Spleen (tissue), 11 donors: Measurements from ENCODE around the gene OR7G1. TPM values are rescaled to one million over a fixed set of nuclear protein-coding genes. Genes with fewer than 3 reads are reported as not detected.
"Not testable (repeated sequence)": the region's sequence is repeated elsewhere in the genome, so short reads cannot be mapped to it uniquely, and the experiment has no call there.

Experiments used
- DNase-seq: peaks from one replicate; pipeline ENCODE4 v3.0.0-alpha.2; 2020
- H3K27ac ChIP-seq, 8 donors: fragments of 200-600 bp; sonication (generic) in 7 of 8; 1 replicate in 4 of 8; 2 replicates in 4 of 8; pipeline versions ENCODE4 v1.5.0 to v1.8.0; 2016 to 2021; ENCODE audit warnings: inconsistent platforms in 4 of 8, mild to moderate bottlenecking in 4 of 8, moderate library complexity in 1 of 8
- H3K27me3 ChIP-seq, 7 donors: fragments of 200-600 bp; sonication (generic) in 6 of 7; replicated peaks in 1 of 7; 1 replicate in 4 of 7; 2 replicates in 3 of 7; pipeline versions ENCODE4 v1.5.0 to v1.8.0; 2016 to 2021; ENCODE audit warnings: inconsistent platforms in 3 of 7, mild to moderate bottlenecking in 1 of 7
- H3K36me3 ChIP-seq, 6 donors: fragments of 200-600 bp; sonication (generic) in 5 of 6; 1 replicate in 4 of 6; 2 replicates in 2 of 6; pipeline versions ENCODE4 v1.5.0 to v1.8.0; 2016 to 2021; ENCODE audit warnings: inconsistent platforms in 2 of 6
- H3K4me1 ChIP-seq, 6 donors: fragments of 200-600 bp; sonication (generic) in 5 of 6; 1 replicate in 3 of 6; 2 replicates in 3 of 6; pipeline versions ENCODE4 v1.5.0 to v1.8.0; 2016 to 2021; ENCODE audit warnings: inconsistent platforms in 3 of 6
- H3K4me3 ChIP-seq, 8 donors: fragments of 200-600 bp; sonication (generic) in 7 of 8; 1 replicate in 4 of 8; 2 replicates in 4 of 8; pipeline versions ENCODE4 v1.5.0 to v1.8.0; 2016 to 2021; ENCODE audit warnings: inconsistent platforms in 4 of 8, mild to moderate bottlenecking in 4 of 8, moderate library complexity in 2 of 8
- H3K9me3 ChIP-seq, 8 donors: fragments of 200-600 bp; sonication (generic) in 7 of 8; 1 replicate in 4 of 8; 2 replicates in 4 of 8; pipeline versions ENCODE4 v1.5.0 to v1.8.0; 2016 to 2021; ENCODE audit warnings: inconsistent platforms in 4 of 8
- POLR2A ChIP-seq, 3 donors: fragments of 450-650 bp; IDR thresholded peaks; one replicate each; pipeline ENCODE4 v1.5.1; 2017; ENCODE audit warnings: antibody characterized with exemption in 3 of 3, mild to moderate bottlenecking in 1 of 3
- POLR2AphosphoS5 ChIP-seq, 3 donors: sonication (generic); formaldehyde crosslinking; IDR thresholded peaks; one replicate each; pipeline ENCODE4 v1.5.1; 2017; ENCODE audit warnings: antibody characterized with exemption in 3 of 3
- WGBS, 5 donors: extraction: QIAGEN DNeasy Blood & Tissue Kit in 3 of 5; methylation state at CpG; one replicate each; pipeline versions ENCODE4 v1.1.5 to v1.1.7; 2013 to 2018; 5-methylcytosine and 5-hydroxymethylcytosine counted together
- intact Hi-C: fragments of 100-400 bp; cut with DNase I; formaldehyde crosslinking; loops from one replicate; pipeline ENCODE4 v1.15.0; 2023; ENCODE audit warnings: low total_unique reads
- polyA plus RNA-seq, 3 donors: library from polyadenylated mRNA; stranded (reverse); fragments of 200-250 nt; gene quantifications; one replicate each; pipeline ENCODE4 v1.2.1, GENCODE V29; 2013
- total RNA-seq, 7 donors: library from RNA; depleted of rRNA in 3 of 7; stranded (reverse); fragments of >200 nt in 3 of 7; fragmentation: NEBNext Ultra II Directional in 4 of 7; extraction: Animal tissue kit (Norgen Biotek cat#: 25700) in 4 of 7; gene quantifications; one replicate each; pipeline versions ENCODE4 v1.1.0 to v1.2.1, GENCODE V29; 2016 to 2021
- TF ChIP-seq, protein P1 (sequence below), 11 experiments: fragments of 200-600 bp in 7 of 11; fragments of 450-650 bp in 4 of 11; sonication (generic) in 4 of 11; IDR thresholded peaks in 8 of 11; conservative IDR thresholded peaks in 3 of 11; 1 replicate in 7 of 11; 2 replicates in 4 of 11; pipeline versions ENCODE4 v1.4.0 to v1.8.0; 2016 to 2021; ENCODE audit warnings: antibody characterized with exemption in 11 of 11, inconsistent platforms in 4 of 11, mild to moderate bottlenecking in 1 of 11
- donor health status: healthy with polysubstance abuse.
- donor health status: DM: no; HTN: no; CAD: no; lungs with moderate emphysema.
- donor health status: DM: no; HTN: no; CAD: no.
- donor health status: Bipolar disorder and iron deficiency.
- donor health status: healthy.
- donor health status: DM: no; HTN: no; CAD: no.
- donor health status: DM: yes; HTN: yes; CAD: no.

Gene OR7G1
- total and polyA plus RNA-seq, 10 donors, result not detected

DNA sequence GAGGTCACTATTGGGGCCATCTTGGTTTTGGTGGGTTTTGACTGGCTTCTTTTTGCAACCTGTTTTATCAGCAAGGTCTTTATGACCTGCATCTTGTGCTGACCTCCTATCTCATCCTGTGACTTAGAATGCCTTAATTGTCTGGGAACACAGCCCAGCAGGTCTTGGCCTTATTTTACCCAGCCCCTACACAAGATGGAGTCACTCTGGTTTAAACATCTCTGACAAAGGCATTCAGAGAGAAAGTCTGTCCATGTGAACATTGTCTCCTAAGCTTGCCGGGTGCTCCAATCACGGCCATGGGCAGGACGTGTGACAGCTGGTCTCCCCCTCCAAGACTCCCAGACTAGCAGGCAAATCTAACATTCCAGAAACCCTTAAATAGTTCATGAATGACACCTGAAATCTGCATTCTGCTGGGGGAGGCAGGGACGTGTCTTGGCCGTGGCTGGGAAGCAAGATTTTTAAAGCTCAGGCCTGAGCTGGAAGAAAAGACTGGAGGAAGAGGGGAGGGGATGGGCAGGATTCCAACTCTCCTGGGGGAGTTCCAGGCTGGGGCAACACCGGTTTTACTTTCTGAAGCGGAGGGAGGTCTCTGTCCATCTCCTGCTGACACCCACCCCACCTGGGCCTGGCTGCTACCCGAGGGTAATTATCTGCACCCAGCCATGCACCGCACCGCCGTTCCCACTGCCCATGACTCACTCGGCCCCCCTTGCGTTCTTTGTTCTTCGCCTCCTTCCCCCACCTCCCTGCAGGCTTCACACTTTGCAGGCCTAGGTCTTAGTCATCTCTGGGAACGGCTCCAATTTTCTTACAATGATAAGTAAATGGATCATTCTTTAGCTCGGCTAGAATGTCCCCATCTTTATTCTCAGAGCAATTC lies 40.3 kb downstream of the OR7G1 start:
- Histone ChIP-seq H3K4me3 (no peak overlapping the region), H3K27ac (no peak overlapping the region), H3K9me3 (no peaks in the 10 kb centered on the region), H3K36me3 (no peaks in the 10 kb centered on the region), H3K27me3 (no peaks in the 10 kb centered on the region), H3K4me1 (peaks cover 0 to 5% (median 0%) of the 10 kb centered on the region in 6 donors)
- intact Hi-C loops, result loop anchor here (5.0 kb wide), 1 partner anchor 418 kb away; no protein-coding TSS in a partner anchor
- 46 to 57% (median 49%) methylated on average over 16 of the region's 16 CpGs for WGBS, 5 donors
- TF ChIP-seq POLR2A (IDR thresholded peaks at IDR 0.05) (no peak), POLR2AphosphoS5 (IDR thresholded peaks at IDR 0.05) (no peak)
- TF ChIP-seq, protein P1, sequence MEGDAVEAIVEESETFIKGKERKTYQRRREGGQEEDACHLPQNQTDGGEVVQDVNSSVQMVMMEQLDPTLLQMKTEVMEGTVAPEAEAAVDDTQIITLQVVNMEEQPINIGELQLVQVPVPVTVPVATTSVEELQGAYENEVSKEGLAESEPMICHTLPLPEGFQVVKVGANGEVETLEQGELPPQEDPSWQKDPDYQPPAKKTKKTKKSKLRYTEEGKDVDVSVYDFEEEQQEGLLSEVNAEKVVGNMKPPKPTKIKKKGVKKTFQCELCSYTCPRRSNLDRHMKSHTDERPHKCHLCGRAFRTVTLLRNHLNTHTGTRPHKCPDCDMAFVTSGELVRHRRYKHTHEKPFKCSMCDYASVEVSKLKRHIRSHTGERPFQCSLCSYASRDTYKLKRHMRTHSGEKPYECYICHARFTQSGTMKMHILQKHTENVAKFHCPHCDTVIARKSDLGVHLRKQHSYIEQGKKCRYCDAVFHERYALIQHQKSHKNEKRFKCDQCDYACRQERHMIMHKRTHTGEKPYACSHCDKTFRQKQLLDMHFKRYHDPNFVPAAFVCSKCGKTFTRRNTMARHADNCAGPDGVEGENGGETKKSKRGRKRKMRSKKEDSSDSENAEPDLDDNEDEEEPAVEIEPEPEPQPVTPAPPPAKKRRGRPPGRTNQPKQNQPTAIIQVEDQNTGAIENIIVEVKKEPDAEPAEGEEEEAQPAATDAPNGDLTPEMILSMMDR (IDR thresholded peaks at IDR 0.05 in 8 of 11, conservative IDR thresholded peaks at IDR 0.05 in 3 of 11), result no peak
- DNase-seq, result no peak

DNA sequence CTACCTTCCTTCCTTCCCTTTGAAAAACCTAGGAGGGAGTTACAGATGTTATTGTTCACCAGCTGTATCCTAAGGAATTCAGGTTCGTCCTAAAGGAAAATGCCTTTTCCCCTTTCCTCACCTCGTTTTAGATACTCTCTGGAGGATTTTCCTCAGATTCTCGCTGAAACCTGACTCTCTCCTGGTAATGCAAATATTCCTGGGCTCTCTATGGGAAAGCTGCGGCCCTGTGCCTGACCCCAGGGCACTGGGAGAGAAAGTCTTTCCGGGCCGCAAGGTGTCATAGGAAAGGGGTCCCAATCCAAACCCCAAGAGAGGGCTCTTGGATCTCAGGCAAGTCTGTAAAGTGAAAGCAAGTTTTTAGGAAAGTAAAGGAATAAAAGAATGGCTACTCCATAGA lies 41.8 kb downstream of the OR7G1 start:
- no peak overlapping the region for H3K27ac ChIP-seq
- no peaks in the 10 kb centered on the region for H3K36me3 ChIP-seq
- no peaks in the 10 kb centered on the region for H3K4me1 ChIP-seq
- intact Hi-C loops, result no loop called here
- no peak overlapping the region for H3K4me3 ChIP-seq
- no peak for DNase-seq
- WGBS, 5 donors, result 65 to 70% (median 68%) methylated on average over 6 of the region's 6 CpGs
- no peak for TF ChIP-seq POLR2A (IDR thresholded peaks at IDR 0.05)
- TF ChIP-seq, protein P1 (IDR thresholded peaks at IDR 0.05 in 8 of 11, conservative IDR thresholded peaks at IDR 0.05 in 3 of 11), result no peak
- TF ChIP-seq POLR2AphosphoS5 (IDR thresholded peaks at IDR 0.05), result no peak
- no peaks in the 10 kb centered on the region for H3K9me3 ChIP-seq
- H3K27me3 ChIP-seq, result no peaks in the 10 kb centered on the region

DNA sequence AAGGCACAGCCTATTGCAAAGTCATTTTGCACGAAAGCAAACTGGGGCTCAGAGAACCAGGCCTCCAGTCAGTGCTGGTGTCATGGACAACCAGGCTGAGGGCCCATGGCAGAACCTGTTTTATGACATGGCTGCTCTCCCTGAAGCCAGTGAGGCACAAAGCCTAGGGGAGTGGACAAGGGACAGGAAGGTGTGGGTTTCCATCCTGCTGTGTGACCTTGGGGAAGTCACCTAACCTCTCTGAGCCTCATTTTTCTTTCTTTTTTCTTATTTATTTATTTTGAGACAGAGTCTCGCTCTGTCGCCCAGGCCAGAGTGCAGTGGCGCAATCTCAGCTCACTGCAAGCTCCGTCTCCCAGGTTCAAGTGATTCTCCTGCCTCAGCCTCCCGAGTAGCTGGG lies 43.8 kb downstream of the OR7G1 start:
- DNase-seq, H3K27ac ChIP-seq, H3K27me3 ChIP-seq, H3K36me3 ChIP-seq, H3K4me3 ChIP-seq, intact Hi-C loops, H3K4me1 ChIP-seq, H3K9me3 ChIP-seq: not testable (repeated sequence)
- 85 to 93% (median 89%) methylated on average over 6 of the region's 6 CpGs for WGBS, 5 donors

DNA sequence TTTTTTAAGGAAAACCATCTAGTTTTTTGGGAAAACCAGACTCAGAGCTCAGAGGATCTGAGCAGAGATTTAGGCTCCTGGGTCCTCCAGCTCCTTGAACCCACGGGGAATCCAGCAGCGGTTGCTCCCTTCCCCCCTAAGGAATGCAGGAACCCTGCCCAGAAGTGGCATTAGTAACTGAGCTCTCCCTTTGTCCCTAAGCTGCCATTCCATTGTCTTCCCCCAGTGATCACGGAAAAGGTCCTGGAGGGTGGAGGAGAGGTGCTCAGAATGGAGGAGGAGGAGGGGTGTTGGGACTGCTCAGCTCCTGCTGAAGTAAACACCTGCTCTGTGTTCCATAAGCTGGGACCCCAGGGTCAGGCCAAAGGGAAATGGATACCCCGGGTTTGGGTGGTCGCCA lies 45.5 kb downstream of the OR7G1 start:
- 52 to 63% (median 56%) methylated on average over 5 of the region's 5 CpGs for WGBS, 5 donors
- no peaks in the 10 kb centered on the region for H3K4me1 ChIP-seq
- intact Hi-C loops, result no loop called here
- TF ChIP-seq POLR2AphosphoS5 (IDR thresholded peaks at IDR 0.05) (no peak), POLR2A (IDR thresholded peaks at IDR 0.05) (no peak)
- TF ChIP-seq, protein P1 (IDR thresholded peaks at IDR 0.05 in 8 of 11, conservative IDR thresholded peaks at IDR 0.05 in 3 of 11), result no peak
- no peaks in the 10 kb centered on the region for H3K9me3 ChIP-seq
- no peaks in the 10 kb centered on the region for H3K27me3 ChIP-seq
- no peaks in the 10 kb centered on the region for H3K36me3 ChIP-seq
- DNase-seq, result no peak
- no peak overlapping the region for H3K27ac ChIP-seq
- no peak overlapping the region for H3K4me3 ChIP-seq
